HL-60 (cell line): ENCODE results near the gene SIN3B.

Source experiments
- DNase-seq, 2 experiments: peaks; one replicate each; pipeline ENCODE4 v3.0.0-alpha.2; 2010 to 2020; ENCODE audit warnings: low read depth in 1 of 2, low spot score in 1 of 2
- H3K27ac ChIP-seq: fragments of 250-450 bp; sonication (Bioruptor Pico); replicated peaks from 2 replicates; pipeline ENCODE4 v1.5.1; 2020; ENCODE audit warnings: mild to moderate bottlenecking, moderate library complexity
- H3K27me3 ChIP-seq: fragments of 250-450 bp; sonication (Bioruptor Pico); 2 replicates; pipeline ENCODE4 v1.5.1; 2021; ENCODE audit warnings: mild to moderate bottlenecking, moderate library complexity; ENCODE audit not compliant: insufficient read depth, poor library complexity, severe bottlenecking
- H3K4me3 ChIP-seq: replicated peaks from 2 replicates; pipeline ENCODE4 v1.5.1; 2011; ENCODE audit warnings: mild to moderate bottlenecking, control low read depth, low read length; ENCODE audit not compliant: insufficient read depth
- CTCF ChIP-seq: IDR thresholded peaks from one replicate; pipeline ENCODE4 v1.5.1; 2011; ENCODE audit warnings: low read length, control low read depth, inconsistent platforms; ENCODE audit not compliant: insufficient read depth
- GABPA ChIP-seq: IDR thresholded peaks from 2 replicates; pipeline ENCODE4 v1.6.1; 2012; ENCODE audit warnings: low read depth
- POLR2AphosphoS5 ChIP-seq: IDR thresholded peaks from 2 replicates; pipeline ENCODE4 v1.6.1; 2012; ENCODE audit warnings: low read depth
- SPI1 ChIP-seq: IDR thresholded peaks from 2 replicates; pipeline ENCODE4 v1.6.1; 2012; ENCODE audit warnings: low read depth, mild to moderate bottlenecking, borderline replicate concordance
- TF ChIP-seq, protein P1 (sequence below): IDR thresholded peaks from 2 replicates; pipeline ENCODE4 v1.6.1; 2012; ENCODE audit warnings: low read depth; ENCODE audit not compliant: insufficient replicate concordance

Gene SIN3B

GRCh38 chr19:16920816-16921529, 91.8 kb downstream of the SIN3B start:
- no peak for DNase-seq
- Histone ChIP-seq H3K27me3 (no peaks in the 10 kb centered on the region), H3K27ac (no peak overlapping the region), H3K4me3 (no peak overlapping the region)
- TF ChIP-seq POLR2AphosphoS5 (no peak), CTCF (no peak), GABPA (no peak), SPI1 (no peak)
- TF ChIP-seq, protein P1, sequence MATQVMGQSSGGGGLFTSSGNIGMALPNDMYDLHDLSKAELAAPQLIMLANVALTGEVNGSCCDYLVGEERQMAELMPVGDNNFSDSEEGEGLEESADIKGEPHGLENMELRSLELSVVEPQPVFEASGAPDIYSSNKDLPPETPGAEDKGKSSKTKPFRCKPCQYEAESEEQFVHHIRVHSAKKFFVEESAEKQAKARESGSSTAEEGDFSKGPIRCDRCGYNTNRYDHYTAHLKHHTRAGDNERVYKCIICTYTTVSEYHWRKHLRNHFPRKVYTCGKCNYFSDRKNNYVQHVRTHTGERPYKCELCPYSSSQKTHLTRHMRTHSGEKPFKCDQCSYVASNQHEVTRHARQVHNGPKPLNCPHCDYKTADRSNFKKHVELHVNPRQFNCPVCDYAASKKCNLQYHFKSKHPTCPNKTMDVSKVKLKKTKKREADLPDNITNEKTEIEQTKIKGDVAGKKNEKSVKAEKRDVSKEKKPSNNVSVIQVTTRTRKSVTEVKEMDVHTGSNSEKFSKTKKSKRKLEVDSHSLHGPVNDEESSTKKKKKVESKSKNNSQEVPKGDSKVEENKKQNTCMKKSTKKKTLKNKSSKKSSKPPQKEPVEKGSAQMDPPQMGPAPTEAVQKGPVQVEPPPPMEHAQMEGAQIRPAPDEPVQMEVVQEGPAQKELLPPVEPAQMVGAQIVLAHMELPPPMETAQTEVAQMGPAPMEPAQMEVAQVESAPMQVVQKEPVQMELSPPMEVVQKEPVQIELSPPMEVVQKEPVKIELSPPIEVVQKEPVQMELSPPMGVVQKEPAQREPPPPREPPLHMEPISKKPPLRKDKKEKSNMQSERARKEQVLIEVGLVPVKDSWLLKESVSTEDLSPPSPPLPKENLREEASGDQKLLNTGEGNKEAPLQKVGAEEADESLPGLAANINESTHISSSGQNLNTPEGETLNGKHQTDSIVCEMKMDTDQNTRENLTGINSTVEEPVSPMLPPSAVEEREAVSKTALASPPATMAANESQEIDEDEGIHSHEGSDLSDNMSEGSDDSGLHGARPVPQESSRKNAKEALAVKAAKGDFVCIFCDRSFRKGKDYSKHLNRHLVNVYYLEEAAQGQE = no peak

- no peak for DNase-seq
- no peak overlapping the region for H3K27ac ChIP-seq
- TF ChIP-seq CTCF (no peak), SPI1 (no peak), POLR2AphosphoS5 (no peak), GABPA (no peak)
- TF ChIP-seq, protein P1 = no peak
- no peaks in the 10 kb centered on the region for H3K27me3 ChIP-seq
- H3K4me3 ChIP-seq = no peak overlapping the region
These were observed 92.8 kb downstream of the SIN3B start for GRCh38 chr19:16921766-16922591.

DNA sequence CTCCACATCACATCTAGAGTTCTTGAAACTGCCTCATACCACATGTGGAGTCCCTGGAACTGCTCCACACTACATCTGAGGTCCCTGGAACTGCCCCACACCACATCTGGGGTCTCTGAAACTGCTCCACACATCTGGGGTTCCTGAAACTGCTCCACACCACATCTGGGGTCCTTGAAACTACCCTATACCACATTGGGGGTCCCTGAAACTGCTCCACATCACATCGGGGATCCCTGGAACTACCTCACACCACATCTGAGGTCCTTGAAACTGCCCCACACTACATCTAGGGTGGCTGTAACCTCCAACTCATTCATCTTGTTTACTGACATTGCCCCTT, 93.4 kb downstream of the SIN3B start:
- Histone ChIP-seq H3K27ac (no peak overlapping the region), H3K27me3 (no peaks in the 10 kb centered on the region), H3K4me3 (no peak overlapping the region)
- TF ChIP-seq SPI1 = no peak
- TF ChIP-seq POLR2AphosphoS5 = no peak
- TF ChIP-seq GABPA = no peak
- TF ChIP-seq, protein P1 = no peak
- no peak for TF ChIP-seq CTCF
- DNase-seq = no peak
